Measurements from ENCODE around the gene GIGYF2. TPM values are rescaled to one million over a fixed set of nuclear protein-coding genes. Genes with fewer than 3 reads are reported as not detected.

The GIGYF2 gene
- total and polyA plus RNA-seq, 2 experiments from 2014 or later, result 29.8 to 63.6 TPM

DNA sequence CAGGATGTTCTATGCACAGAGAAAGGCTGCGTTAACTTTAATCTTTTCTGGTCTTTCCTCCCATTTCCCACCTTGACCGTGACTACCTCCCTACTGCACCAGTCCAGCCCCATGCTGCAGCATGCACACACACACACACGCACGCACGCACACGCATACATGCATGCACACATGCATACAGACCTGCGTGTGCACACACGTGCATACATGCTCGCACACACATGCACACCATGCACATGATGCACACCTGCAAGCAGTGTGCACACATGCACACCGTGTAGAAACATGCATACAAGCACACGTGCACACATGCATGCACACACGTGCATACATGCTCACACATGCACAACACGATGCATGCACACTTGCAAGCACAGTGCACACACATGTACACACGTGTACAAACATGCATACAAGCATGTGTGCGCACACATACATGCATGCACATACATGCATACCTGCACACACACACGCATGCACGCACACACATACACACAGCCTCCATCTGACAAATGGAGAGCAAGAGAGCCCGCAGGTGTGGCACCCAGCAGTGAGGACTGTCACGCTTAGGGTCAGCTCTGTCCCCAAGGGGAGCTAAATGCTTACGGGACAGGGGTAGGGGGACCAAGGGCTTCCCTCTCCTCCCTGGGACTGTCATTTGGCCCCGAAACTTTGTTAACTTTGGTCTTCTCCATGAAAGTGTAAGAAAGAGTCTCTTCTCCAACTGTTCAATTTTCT, 191.1 kb downstream of the GIGYF2 start:
- H3K4me2 ChIP-seq, result no peak overlapping the region
- TF ChIP-seq EZH2phosphoT487 (IDR thresholded peaks at IDR 0.05; ENCODE audit: low read depth, severe bottlenecking, unreplicated experiment) (no peak), EZH2 (IDR thresholded peaks at IDR 0.05; ENCODE audit: borderline replicate concordance) (no peak)
- TF ChIP-seq, protein P1, sequence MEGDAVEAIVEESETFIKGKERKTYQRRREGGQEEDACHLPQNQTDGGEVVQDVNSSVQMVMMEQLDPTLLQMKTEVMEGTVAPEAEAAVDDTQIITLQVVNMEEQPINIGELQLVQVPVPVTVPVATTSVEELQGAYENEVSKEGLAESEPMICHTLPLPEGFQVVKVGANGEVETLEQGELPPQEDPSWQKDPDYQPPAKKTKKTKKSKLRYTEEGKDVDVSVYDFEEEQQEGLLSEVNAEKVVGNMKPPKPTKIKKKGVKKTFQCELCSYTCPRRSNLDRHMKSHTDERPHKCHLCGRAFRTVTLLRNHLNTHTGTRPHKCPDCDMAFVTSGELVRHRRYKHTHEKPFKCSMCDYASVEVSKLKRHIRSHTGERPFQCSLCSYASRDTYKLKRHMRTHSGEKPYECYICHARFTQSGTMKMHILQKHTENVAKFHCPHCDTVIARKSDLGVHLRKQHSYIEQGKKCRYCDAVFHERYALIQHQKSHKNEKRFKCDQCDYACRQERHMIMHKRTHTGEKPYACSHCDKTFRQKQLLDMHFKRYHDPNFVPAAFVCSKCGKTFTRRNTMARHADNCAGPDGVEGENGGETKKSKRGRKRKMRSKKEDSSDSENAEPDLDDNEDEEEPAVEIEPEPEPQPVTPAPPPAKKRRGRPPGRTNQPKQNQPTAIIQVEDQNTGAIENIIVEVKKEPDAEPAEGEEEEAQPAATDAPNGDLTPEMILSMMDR (IDR thresholded peaks at IDR 0.05; ENCODE audit: poor library complexity), result no peak
- no peaks in the 10 kb centered on the region for H3K9me3 ChIP-seq (ENCODE audit: low read depth)
- peak; percentile 1 for DNase-seq (ENCODE audit: low spot score)
- 95% methylated on average over 21 of the region's 21 CpGs for WGBS (ENCODE audit: low lambda C conversion rate, missing lambda C conversion rate)
- H3K4me3 ChIP-seq, result no peak overlapping the region
- no peaks in the 10 kb centered on the region for H3K27me3 ChIP-seq
- H2AFZ ChIP-seq, result no peak overlapping the region
- no peaks in the 10 kb centered on the region for H4K20me1 ChIP-seq (ENCODE audit: insufficient read depth, poor library complexity, severe bottlenecking)
- no peaks in the 10 kb centered on the region for H3K4me1 ChIP-seq (ENCODE audit: insufficient read depth)
- no peaks in the 10 kb centered on the region for H3K9me2 ChIP-seq (replicated peaks; ENCODE audit: insufficient read depth)
- H3K79me2 ChIP-seq, result no peaks in the 10 kb centered on the region
- H3K36me3 ChIP-seq (replicated peaks; ENCODE audit: insufficient read depth, low read depth), result no peaks in the 10 kb centered on the region
- H3K27ac ChIP-seq, result no peak overlapping the region

- Histone ChIP-seq H3K27me3 (no peaks in the 10 kb centered on the region), H2AFZ (no peak overlapping the region), H4K20me1 (ENCODE audit: insufficient read depth, poor library complexity, severe bottlenecking) (no peaks in the 10 kb centered on the region), H3K9me2 (replicated peaks; ENCODE audit: insufficient read depth) (no peaks in the 10 kb centered on the region), H3K4me3 (no peak overlapping the region), H3K79me2 (no peaks in the 10 kb centered on the region), H3K9me3 (ENCODE audit: low read depth) (no peaks in the 10 kb centered on the region), H3K4me2 (no peak overlapping the region), H3K4me1 (ENCODE audit: insufficient read depth) (no peaks in the 10 kb centered on the region), H3K36me3 (replicated peaks; ENCODE audit: insufficient read depth, low read depth) (no peaks in the 10 kb centered on the region), H3K27ac (no peak overlapping the region)
- WGBS (ENCODE audit: low lambda C conversion rate, missing lambda C conversion rate), result 92% methylated on average over 14 of the region's 14 CpGs
- peak; percentile 1 for DNase-seq (ENCODE audit: low spot score)
- TF ChIP-seq, protein P1 (IDR thresholded peaks at IDR 0.05; ENCODE audit: poor library complexity), result no peak
- TF ChIP-seq EZH2phosphoT487 (IDR thresholded peaks at IDR 0.05; ENCODE audit: low read depth, severe bottlenecking, unreplicated experiment) (no peak), EZH2 (IDR thresholded peaks at IDR 0.05; ENCODE audit: borderline replicate concordance) (no peak)
These were observed 191.9 kb downstream of the GIGYF2 start for GRCh38 chr2:232888839-232889529.

- no peaks in the 10 kb centered on the region for H3K9me2 ChIP-seq (replicated peaks; ENCODE audit: insufficient read depth)
- no peak overlapping the region for H3K27ac ChIP-seq
- H2AFZ ChIP-seq, result no peak overlapping the region
- H4K20me1 ChIP-seq (ENCODE audit: insufficient read depth, poor library complexity, severe bottlenecking), result no peaks in the 10 kb centered on the region
- DNase-seq (ENCODE audit: low spot score), result peak; percentile 2
- TF ChIP-seq EZH2 (IDR thresholded peaks at IDR 0.05; ENCODE audit: borderline replicate concordance) (no peak), EZH2phosphoT487 (IDR thresholded peaks at IDR 0.05; ENCODE audit: low read depth, severe bottlenecking, unreplicated experiment) (no peak)
- TF ChIP-seq, protein P1 (IDR thresholded peaks at IDR 0.05; ENCODE audit: poor library complexity), result no peak
- H3K27me3 ChIP-seq, result no peaks in the 10 kb centered on the region
- H3K36me3 ChIP-seq (replicated peaks; ENCODE audit: insufficient read depth, low read depth), result no peaks in the 10 kb centered on the region
- H3K4me2 ChIP-seq, result no peak overlapping the region
- no peaks in the 10 kb centered on the region for H3K79me2 ChIP-seq
- H3K9me3 ChIP-seq (ENCODE audit: low read depth), result no peaks in the 10 kb centered on the region
- H3K4me3 ChIP-seq, result no peak overlapping the region
- H3K4me1 ChIP-seq (ENCODE audit: insufficient read depth), result no peaks in the 10 kb centered on the region
- WGBS (ENCODE audit: low lambda C conversion rate, missing lambda C conversion rate), result 95% methylated on average over 5 of the region's 5 CpGs
These were observed 192.8 kb downstream of the GIGYF2 start for GRCh38 chr2:232889876-232890401.

Data from hepatocyte (in vitro differentiated cells).